CMK (cell line): ENCODE results near the gene SLC6A19.
A peak's percentile ranks its signal among the peaks of the same experiment; 100 is the strongest.

Source experiments
- DNase-seq: peaks from one replicate; pipeline ENCODE4 v3.0.0-alpha.2; 2010; ENCODE audit warnings: low read depth

The SLC6A19 gene

DNA sequence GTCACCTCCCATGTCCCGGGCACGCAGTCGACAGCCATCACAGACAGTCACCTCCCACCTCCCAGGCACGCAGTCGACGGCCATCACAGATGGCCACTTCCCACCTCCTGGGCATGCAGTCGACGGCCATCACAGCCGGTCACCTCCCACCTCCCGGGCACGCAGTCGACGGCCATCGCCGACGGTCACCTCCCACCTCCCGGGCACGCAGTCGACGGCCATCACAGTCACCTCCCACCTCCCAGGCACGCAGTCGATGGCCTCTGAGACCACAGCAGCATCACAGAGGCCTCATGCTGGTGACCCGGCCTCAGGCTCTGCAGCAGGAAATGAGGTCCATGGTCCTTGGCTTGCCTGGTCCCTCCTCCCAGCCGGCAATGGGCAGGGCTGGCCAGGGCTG, 5.5 kb upstream of the SLC6A19 start:
- no peak for DNase-seq

DNA sequence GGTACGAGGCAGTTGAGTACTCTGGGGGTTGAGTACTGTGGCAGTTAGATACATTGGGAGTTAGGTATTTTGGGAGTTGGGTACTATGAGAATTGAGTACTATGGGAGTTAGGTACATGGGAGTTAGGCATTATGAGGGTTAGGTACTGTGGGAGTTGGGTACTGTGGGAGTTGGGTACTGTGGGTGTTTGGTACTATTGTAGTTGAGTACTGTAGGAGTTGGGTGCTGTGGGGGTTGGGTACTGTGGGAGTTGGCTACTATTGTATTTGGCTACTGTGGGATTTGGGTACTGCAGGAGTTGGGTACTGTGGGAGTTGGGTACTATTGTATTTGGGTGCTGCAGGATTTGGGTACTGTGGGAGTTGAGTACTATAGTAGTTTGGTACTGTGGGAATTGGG, 4.8 kb upstream of the SLC6A19 start:
- no peak for DNase-seq

DNA sequence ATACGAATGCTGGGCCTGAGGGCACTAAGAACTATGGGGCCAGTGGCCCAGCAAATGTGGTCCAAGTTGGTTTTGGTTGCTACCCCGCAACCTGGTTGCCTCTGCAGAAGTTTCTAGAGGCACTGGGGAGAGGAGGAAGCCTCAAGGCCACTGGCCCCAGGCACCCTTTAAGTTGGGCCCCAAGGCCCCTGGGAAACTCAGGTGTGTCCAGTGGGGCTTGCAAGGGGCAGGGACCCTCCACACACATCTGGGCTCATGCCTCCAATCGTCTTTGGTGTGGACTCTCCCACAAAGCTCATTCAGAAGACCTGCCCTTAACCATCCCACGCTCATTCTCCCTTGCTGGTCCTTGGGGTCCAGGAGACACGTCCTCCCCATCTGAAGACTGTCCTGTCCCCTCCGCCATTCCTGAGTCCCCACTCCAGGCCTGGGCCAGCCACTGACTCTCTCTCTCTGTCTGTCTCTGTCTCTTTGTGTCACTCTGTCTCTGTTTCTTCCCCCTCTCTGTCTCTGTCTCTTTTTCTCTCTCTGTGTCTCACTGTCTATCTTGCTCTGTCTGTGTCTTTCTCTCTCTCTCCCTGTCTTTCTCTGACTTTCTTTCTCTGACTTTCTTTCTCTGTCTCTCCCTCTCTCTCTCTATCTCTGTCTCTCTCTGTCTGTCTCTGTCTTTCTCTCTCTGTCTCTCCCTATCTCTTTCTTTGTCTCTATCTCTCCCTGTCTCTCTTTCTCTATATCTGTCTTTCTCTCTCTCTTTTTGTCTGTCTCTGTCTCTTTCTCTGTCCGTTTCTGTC, 3.3 kb upstream of the SLC6A19 start:
- DNase-seq, result no peak

DNA sequence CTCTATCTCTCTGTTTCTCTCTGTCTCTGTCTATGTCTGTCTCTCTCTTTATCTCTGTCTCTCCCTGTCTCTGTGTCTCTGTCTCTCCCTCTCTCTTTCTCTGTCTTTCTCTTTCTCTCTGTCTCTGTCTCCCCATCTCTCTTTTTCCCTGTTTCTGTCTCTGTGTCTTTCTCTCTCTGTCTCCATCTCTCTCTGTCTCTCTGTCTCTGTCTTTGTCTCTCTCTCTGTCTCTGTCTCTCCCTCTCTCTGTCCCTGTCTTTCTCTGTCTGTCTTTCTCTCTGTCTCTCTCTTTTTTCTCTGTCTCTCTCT, 2.1 kb upstream of the SLC6A19 start:
- DNase-seq, result no peak

DNA sequence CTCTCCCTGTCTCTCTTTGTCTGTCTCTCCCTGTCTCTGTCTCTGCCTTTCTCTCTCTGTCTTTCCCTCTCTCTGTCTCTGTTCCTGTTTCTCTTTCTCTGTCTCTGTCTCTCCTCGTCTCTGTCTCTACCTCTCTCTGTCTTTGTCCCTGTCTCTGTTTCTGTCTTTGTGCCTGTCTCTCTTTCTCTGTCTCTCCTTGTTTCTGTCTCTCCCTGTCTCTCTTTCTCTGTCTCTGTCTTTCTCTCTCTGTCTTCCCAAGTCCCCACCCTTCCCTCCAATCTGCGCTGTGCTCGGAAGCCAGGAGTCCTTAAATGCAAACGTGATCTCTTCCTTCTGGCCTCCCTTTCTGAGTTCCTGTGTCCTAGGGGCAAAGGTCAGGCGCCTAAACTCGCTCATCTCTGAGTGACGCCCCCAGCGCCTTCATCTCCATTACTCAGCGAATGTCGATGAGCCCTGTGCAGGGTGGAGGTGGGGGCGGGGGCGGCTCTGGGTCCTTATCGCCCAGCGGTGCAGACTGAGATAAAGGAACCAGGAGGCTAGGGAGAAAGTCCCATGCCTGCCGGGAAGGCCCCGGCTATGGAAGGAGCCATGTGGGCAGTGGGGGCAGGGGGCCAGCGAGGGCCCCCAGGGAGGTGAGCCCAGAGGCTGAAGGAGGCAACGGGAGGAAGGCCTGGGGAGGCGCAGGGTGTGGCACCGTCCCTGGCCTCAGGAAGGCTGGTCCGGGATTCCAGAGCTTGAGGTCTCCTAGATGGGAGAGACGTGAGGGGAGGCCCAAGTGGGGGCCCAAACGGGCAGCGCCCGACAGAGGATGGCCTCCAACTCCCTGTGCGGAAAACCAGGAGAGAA, 1.5 kb upstream of the SLC6A19 start:
- DNase-seq, result peak; percentile 70

DNA sequence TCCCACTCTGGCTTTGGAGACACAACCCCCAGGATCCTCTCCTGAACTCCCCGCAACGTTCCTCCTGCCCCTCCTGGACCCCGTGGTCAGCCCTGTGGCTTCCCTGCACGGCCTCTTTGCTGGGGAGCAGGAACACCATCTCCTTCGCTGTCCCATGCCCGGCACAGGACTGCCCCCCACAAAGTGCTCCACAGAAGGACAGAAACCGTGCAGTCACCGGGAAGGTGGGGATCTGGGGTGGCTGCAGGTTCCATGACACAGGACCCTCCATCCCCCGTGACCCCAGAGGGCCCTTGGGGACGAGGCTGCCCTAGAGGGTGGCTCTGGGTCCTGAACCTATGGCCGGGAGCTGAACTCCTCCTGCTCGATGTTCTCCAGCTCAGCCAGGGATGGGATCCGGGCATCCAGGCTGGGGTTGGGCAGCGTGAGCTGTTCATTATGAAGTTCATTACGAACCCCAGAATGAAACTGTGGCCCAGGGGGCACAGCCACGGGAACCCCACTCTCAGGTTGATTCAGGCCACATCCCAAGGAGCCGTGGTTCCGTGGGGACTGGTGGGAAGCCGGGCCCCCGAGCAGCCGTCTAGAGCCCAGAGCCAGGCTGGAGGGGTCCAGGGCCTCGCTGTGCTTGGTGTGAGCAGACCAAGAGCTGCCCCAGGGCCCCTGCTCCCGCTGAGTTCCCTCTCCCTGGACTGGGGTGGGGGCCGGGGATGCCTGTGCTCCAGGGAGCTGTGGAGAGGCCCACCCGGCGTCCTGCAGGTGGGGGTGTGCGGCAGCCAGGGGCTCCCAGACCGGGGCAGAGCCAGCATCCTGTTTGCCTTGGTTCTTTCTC, 684 bp upstream of the SLC6A19 start:
- DNase-seq, result no peak

DNA sequence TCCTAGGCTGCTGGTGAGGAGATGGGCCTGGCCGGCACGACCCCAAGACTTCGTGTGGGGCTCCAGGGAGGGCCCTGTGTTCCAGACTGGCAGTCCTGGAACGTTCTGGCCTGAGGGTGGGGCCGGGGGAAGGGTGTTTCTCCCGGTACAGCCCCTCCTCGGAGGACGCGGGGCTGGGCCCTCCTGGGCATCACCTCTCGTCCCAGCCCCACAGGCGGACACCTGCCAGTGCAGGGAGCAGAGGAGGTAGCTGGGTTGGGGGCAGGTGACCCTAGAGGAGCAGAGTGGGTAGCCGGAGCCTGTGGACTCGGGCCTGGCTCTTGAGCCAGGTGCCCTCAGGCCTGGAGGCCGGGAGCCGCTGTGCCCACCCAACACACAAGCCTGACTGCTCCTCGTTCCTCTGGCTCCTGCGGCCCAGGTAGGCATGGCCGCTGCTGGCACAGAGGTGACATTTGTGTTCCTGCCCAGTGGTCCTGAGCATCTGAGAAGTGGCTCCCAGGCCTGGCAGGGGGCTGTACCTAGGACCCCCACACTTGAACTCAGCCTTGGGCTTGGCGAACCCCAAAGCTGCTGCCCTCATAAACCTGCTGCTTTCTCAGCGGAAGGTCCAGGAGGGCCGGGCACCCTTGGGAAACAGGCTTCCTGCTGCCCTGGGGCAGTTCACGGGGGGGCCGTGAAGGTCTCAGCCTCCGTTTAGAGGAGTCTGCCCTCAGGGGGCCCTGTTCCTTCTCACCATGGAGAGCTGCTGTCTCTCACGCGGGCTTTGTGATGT, 817 bp downstream of the SLC6A19 start:
- no peak for DNase-seq

DNA sequence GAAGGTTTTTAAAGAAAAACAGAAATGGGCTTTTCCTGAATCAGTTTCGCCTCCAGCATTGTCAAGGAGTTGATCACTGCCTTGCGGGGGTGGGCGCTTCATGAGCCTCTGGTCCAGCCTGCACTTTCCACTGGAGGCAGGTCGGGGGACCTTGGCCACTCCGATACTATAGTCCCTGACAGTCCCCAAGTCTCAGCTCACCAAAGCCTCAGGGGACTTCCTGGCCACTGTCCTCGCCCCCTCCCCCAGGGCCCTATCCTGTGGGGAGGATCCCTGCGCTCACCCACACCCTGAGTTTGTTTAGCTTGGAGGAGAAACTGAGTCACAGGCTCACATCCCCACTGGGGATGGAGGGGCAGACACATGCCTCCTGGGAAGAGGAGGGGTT, 1.4 kb downstream of the SLC6A19 start:
- DNase-seq, result no peak

DNA sequence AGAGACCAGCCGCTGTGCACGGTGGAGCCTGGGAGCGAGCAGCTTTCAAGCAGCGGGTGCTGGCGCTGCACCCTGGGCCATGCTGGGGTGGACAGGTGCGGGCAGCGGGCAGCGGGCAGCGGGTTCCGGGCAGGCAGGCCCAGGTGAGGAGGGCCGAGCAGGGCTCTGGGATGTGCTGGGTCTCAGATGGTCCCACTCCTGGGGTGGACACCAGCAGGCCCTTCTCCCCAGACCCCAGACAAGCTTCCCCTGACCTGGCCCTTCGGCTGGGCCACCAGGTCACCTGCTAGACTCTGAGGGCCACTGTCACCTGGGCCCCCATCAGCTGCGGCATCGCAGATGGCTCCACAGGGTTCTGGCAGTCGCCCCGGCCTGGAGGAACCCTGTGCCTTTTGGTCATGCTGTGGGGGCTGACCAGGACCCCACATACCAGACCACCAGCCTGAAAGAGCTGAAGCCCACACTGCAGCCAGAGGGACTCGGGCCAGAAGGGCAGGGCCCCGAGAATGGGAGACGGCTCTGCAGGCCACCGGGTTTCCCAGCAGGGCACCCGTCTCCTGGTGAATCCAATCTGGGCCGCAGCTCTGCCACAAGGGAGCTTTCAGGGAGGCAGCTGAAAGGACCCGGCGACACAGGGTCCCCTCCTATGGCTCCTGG, 2.0 kb downstream of the SLC6A19 start:
- no peak for DNase-seq

DNA sequence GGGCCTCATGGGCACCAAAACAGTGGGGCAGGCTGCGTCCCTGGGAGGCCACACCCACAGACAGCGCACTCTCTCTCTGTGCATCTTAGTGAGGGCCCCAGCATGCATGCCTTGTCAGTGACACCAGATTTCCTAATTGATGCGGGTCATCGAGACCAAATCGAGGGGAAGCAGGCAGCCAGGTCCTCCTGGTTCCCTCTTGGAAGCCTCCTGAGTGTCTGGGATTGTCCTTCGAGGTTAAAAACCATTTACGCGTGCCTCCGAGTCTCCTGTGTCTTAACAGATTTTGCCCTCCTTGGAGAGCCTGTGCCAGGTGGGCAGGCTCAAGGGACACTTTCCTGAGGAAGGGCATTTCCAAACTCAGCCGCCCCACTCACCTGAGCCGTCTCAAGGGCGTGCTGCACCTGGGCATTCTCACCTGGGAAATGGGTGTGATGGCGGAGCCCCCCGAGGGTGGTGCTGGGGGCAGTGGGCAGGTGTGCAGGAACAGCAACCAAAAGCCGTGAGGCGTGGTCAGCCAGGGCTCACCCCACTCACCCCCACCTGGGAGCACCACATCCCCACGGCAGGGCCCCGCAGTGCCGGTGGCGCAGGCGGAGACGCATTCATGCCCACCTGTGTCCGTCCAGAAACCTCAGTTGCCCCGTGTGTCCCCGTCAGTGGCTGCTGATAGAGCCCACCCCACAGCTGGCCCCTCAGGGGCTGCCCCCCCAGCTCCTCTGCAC, 2.7 kb downstream of the SLC6A19 start:
- no peak for DNase-seq

DNA sequence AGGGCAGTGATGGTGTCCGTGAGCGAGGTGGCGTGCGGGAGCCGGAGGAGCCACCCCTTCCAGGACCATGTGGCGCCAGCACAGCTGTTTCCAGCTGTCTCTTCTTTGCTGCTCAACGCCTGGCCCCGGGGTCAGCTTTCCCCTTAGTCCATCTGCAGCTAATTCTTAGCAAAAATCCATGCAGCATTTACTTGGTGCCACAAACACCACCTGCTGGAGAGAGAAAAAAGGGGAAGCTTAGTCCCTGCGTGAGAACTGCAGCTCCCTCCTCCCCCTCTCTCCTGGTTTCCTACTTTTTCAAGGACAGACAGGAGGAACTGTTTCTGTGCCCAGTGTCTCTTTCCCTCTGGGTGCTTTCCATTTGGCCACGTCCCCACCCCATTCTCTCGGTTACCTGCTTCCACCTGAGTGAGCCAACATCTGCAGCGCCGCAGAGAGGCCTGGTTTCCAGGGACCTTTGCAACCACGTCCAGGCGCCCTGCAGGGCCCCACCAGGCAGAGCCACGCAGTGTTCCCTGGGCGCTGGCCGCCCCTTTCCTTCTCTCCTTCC, 3.4 kb downstream of the SLC6A19 start:
- no peak for DNase-seq

DNA sequence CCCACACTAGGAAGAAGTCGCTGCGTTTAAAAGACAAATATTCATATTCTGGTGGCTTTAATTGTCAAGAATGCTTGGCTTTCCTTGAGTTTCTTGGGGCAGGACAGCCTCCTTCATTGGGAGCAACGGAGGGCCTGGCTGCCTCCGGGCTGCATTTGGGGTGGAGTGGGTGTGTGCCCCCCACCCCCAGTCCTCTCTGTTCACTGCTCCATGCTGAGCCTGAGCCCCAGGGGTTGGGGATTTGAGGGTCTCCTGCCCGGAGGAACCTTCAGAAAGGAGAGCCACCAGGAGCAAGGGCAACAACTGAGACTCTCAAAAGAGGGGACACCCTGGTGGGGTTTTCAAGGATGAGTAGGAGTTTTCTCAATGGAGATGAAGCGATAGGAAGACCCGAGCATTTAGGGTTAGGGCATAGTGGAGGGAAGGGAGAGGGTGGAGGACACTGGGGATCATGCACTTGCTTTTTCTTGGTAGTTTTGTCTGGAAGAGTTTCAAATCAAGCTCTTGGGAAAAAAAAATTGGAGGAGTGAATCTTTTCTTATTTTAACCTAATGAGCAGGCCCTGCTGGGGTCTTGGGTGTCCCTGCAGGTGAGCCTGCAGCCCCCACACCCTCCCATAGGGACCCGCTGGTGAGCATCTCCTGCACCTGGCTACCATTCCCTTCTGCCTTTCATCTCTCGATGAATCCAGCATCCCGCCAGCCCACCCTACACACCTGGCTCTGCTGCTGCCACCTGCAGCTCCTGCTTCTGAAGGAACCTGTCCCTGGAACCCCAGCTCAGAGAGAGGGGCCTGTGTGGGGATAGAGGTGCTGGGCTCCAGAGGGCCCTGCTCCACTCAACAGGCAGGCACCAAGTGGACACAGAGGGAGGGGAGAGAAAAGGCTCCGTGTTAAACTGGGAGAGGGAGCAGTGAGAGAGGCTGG, 4.1 kb downstream of the SLC6A19 start:
- DNase-seq, result no peak

DNA sequence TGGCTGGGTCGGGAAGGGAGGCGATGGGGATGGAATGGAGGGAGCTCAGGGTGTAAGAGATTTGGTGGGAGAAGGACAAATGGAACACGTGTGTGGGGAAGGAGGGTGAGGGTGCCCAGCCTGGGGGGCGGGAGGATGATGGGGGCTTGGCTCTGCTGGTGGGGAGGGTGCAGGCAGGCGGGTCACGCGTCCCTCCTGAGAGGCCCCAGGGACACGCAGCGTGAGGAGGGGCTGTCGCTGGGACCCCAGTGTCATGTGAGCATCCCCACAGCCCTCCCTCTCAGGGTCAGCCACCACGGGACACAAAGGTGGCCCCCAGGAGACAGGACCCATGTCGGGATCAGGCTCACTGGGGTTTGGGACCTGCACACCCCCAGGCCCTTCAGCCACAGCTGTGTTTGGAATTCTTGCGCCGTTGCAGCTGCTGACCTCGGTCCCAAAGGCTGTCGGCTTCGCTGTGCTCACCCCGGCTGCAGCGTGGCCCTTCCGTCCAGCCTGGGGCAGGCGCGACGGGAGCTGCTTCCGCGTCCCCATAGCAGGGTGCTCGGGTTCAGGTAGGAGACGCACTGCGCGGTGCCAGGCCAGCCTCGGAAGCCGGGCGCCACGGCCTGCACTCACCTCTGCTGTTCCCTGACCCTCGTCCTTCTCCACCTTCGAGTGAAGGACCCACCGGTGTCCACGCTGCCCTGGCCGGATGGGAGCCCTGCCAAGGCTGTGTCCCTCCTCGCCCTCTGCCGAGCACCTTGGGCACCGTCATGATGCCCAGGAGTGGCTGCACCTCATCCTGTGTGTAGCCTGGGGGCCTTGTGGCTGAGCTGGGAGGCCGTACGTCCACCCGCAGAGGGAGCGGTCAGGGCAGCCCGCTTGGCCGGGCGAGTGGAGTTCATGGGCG, 5.4 kb downstream of the SLC6A19 start:
- no peak for DNase-seq

DNA sequence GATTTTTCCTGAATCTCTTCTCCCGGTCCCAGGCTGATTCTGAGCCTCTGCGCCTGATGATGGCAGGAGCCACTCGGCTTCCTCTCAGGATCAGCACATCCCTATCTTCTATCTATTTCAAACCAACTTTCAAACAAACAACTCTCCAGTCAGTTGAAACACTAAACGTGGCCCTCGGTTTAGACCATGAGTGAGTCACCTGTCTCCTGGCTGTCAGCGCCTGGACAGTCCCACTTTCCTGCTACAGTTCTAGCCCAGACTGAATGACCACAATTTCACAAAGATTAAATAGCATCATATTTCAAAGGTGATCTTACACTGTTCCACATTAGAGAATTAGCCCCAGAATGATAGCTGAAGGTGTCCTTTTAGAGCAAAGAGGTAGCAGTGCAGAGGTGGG, 6.2 kb downstream of the SLC6A19 start:
- no peak for DNase-seq

DNA sequence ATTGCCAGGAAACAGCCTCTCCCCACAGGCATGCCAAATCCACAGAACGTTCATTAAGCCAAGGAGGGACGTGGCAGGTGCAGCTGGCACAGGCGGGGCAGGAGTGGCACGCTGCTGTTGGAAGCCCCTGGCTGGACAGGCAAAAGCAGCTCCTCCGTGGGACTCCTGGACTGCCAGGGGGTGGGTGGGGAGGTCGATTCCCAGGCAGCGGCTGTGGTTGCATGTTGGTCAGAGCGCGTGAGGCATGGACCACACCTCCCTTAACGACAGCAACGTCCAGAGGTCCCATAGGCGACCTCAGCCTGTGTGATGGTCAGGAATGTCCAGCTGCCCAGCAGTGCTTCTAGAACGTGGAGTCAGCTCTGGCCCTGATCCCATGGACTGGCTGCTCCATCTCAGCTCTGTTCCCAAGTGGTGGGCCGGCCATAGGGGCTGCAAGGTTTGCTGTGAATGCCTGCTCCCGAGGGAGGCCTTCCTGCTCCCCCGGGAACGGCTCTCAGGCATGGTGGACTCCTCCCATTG, 6.9 kb downstream of the SLC6A19 start:
- DNase-seq, result no peak

DNA sequence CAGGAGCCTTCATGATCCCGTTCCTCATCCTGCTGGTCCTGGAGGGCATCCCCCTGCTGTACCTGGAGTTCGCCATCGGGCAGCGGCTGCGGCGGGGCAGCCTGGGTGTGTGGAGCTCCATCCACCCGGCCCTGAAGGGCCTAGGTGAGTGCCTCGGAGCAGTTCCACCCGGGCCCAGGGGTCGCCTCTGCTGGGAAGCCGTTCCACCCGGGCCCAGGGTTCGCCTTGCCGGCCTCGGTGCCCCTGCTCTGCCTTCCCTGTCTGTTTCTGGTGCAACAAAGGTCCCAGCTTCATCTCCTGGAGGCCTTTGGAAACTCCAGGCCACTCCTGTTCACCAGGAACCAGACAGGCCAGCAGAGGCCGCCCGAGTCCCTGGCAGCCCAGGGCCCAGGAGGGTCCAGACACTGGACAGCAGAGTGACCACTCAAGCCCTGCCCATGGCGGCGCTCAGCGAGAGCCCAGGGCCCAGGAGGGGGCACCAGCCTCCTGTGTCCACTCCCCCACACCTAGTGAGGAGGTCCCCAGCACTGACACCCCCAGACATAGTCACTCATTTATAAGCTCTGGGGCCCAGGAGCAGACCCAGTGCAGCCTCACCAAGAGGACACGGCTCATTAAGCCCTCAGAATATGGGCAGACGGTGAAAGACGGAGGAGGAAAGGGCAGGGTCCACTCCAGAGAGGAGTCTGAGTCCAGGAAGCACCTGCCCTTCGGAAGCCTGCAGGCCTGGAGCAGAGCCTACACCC, 7.5 kb downstream of the SLC6A19 start:
- DNase-seq, result no peak

DNA sequence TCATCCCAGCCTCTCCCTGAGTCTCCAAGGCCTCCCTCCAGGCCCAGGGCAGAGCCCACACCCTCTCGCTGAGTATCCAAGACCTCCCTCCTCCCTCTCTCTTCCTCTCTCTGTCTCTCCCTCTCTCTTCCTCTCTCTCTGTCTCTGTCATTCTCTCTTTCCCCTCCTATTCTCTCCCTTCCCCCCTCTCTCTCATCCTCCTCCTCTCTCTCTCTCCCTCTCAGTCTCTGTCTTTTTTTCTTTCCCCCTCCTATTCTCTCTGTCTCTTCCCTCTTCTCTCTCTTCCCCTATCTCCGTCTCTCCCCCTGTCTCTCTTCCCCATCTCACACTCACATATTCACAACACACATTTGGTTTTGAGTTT, 8.1 kb downstream of the SLC6A19 start:
- DNase-seq, result no peak
